Measurements from ENCODE around the gene TANC1.

TANC1 gene

DNA sequence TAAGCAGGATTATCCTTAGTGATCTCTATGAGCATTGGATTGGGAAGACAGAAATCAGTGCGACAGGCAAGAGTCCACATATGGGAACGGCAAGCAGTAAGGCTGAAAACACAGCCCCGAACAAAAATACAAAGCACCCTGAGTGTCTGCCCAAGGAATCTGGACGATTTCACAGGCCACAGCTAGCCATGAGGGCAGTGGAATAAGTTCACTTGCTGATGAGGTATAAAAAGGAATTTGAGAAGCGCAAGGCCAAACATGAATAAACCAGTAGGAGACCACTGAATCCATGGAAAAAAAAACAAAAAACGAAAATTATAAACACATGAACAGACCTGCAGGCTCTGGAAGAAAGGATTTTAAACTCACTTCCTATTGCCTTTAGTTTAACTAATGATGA lies 293.8 kb downstream of the TANC1 start:
- Mint-ChIP-seq H3K9me3 (no peaks in the 10 kb centered on the region), H3K27ac (no peak overlapping the region), H3K4me1 (no peaks in the 10 kb centered on the region), H3K4me3 (no peak overlapping the region), H3K27me3 (ENCODE audit: low read depth) (no peaks in the 10 kb centered on the region), H3K36me3 (ENCODE audit: low read depth) (peaks cover 47% of the 10 kb centered on the region)
- no peak for TF ChIP-seq CTCF (IDR thresholded peaks at IDR 0.05; ENCODE audit: unreplicated experiment in 3 of 3)

- Mint-ChIP-seq H3K27me3 (ENCODE audit: low read depth) (no peaks in the 10 kb centered on the region), H3K27ac (no peak overlapping the region), H3K4me1 (no peaks in the 10 kb centered on the region), H3K9me3 (no peaks in the 10 kb centered on the region), H3K4me3 (no peak overlapping the region), H3K36me3 (ENCODE audit: low read depth) (peaks cover 52% of the 10 kb centered on the region)
- no peak for TF ChIP-seq CTCF (IDR thresholded peaks at IDR 0.05; ENCODE audit: unreplicated experiment in 3 of 3)
Observed at GRCh38 chr2:159262904-159263303, 294.5 kb downstream of the TANC1 start.

GRCh38 chr2:159265171-159265576 lies 296.7 kb downstream of the TANC1 start:
- no peaks in the 10 kb centered on the region for H3K9me3 Mint-ChIP-seq
- H3K4me3 Mint-ChIP-seq, result no peak overlapping the region
- H3K36me3 Mint-ChIP-seq (ENCODE audit: low read depth), result peaks cover 54% of the 10 kb centered on the region
- no peak for TF ChIP-seq CTCF (IDR thresholded peaks at IDR 0.05; ENCODE audit: unreplicated experiment in 3 of 3)
- no peak overlapping the region for H3K27ac Mint-ChIP-seq
- H3K27me3 Mint-ChIP-seq (ENCODE audit: low read depth), result no peaks in the 10 kb centered on the region
- no peaks in the 10 kb centered on the region for H3K4me1 Mint-ChIP-seq

DNA sequence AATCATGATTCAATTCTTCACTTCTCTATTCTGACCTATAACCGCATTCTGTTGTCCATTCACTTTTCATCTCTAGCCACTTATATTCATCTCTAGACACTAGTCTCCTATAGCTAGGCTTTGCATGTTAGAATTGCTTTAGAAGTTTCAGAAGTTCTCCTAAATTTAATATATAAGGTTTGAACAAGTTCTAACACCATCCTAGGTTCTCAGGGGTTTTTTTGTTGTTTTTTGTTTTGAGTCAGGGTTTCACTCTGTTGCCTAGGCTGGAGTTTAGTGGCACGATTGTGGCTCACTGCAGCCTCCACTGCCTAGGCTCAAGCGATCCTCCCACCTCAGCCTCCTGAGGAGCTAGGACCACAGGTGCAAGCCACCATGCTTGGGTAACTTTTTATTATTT lies 298.1 kb downstream of the TANC1 start:
- TF ChIP-seq CTCF (IDR thresholded peaks at IDR 0.05; ENCODE audit: unreplicated experiment in 3 of 3), result no peak
- peaks cover 61% of the 10 kb centered on the region for H3K36me3 Mint-ChIP-seq (ENCODE audit: low read depth)
- H3K27me3 Mint-ChIP-seq (ENCODE audit: low read depth), result no peaks in the 10 kb centered on the region
- H3K4me3 Mint-ChIP-seq, result no peak overlapping the region
- H3K9me3 Mint-ChIP-seq, result no peaks in the 10 kb centered on the region
- no peaks in the 10 kb centered on the region for H3K4me1 Mint-ChIP-seq
- H3K27ac Mint-ChIP-seq, result no peak overlapping the region

GRCh38 chr2:159267921-159268320 lies 299.5 kb downstream of the TANC1 start:
- H3K4me3 Mint-ChIP-seq, result no peak overlapping the region
- peaks cover 5% of the 10 kb centered on the region for H3K4me1 Mint-ChIP-seq
- peaks cover 57% of the 10 kb centered on the region for H3K36me3 Mint-ChIP-seq (ENCODE audit: low read depth)
- H3K9me3 Mint-ChIP-seq, result no peaks in the 10 kb centered on the region
- no peak for TF ChIP-seq CTCF (IDR thresholded peaks at IDR 0.05; ENCODE audit: unreplicated experiment in 3 of 3)
- no peak overlapping the region for H3K27ac Mint-ChIP-seq
- H3K27me3 Mint-ChIP-seq (ENCODE audit: low read depth), result no peaks in the 10 kb centered on the region

- H3K27ac Mint-ChIP-seq, result no peak overlapping the region
- H3K27me3 Mint-ChIP-seq (ENCODE audit: low read depth), result no peaks in the 10 kb centered on the region
- H3K4me3 Mint-ChIP-seq, result no peak overlapping the region
- TF ChIP-seq CTCF (IDR thresholded peaks at IDR 0.05; ENCODE audit: unreplicated experiment in 3 of 3), result no peak
- peaks cover 5% of the 10 kb centered on the region for H3K4me1 Mint-ChIP-seq
- no peaks in the 10 kb centered on the region for H3K9me3 Mint-ChIP-seq
- H3K36me3 Mint-ChIP-seq (ENCODE audit: low read depth), result peaks cover 55% of the 10 kb centered on the region
Observed at GRCh38 chr2:159270744-159271379, 302.4 kb downstream of the TANC1 start.
